HL-60 (cell line): ENCODE results near the gene ARR3.

Experiments used
- DNase-seq, 2 experiments: peaks; one replicate each; pipeline ENCODE4 v3.0.0-alpha.2; 2010 to 2020; ENCODE audit warnings: low read depth in 1 of 2, low spot score in 1 of 2
- H3K27ac ChIP-seq: fragments of 250-450 bp; sonication (Bioruptor Pico); replicated peaks from 2 replicates; pipeline ENCODE4 v1.5.1; 2020; ENCODE audit warnings: mild to moderate bottlenecking, moderate library complexity
- H3K27me3 ChIP-seq: fragments of 250-450 bp; sonication (Bioruptor Pico); 2 replicates; pipeline ENCODE4 v1.5.1; 2021; ENCODE audit warnings: mild to moderate bottlenecking, moderate library complexity; ENCODE audit not compliant: insufficient read depth, poor library complexity, severe bottlenecking
- H3K4me3 ChIP-seq: replicated peaks from 2 replicates; pipeline ENCODE4 v1.5.1; 2011; ENCODE audit warnings: mild to moderate bottlenecking, control low read depth, low read length; ENCODE audit not compliant: insufficient read depth
- GABPA ChIP-seq: IDR thresholded peaks from 2 replicates; pipeline ENCODE4 v1.6.1; 2012; ENCODE audit warnings: low read depth
- POLR2AphosphoS5 ChIP-seq: IDR thresholded peaks from 2 replicates; pipeline ENCODE4 v1.6.1; 2012; ENCODE audit warnings: low read depth
- REST ChIP-seq: IDR thresholded peaks from 2 replicates; pipeline ENCODE4 v1.6.1; 2012; ENCODE audit warnings: low read depth; ENCODE audit not compliant: insufficient replicate concordance
- SPI1 ChIP-seq: IDR thresholded peaks from 2 replicates; pipeline ENCODE4 v1.6.1; 2012; ENCODE audit warnings: low read depth, mild to moderate bottlenecking, borderline replicate concordance
- TF ChIP-seq, protein P1 (sequence below): IDR thresholded peaks from one replicate; pipeline ENCODE4 v1.5.1; 2011; ENCODE audit warnings: low read length, control low read depth, inconsistent platforms; ENCODE audit not compliant: insufficient read depth

ARR3 gene

GRCh38 chrX:70289793-70290770, 21.9 kb downstream of the ARR3 start, which contains the start of the genes KIF4A and PDZD11:
KIF4A (plus strand) TSS chrX:70290104; CDS start chrX:70290459, 355 bp downstream.
PDZD11 (minus strand) TSS chrX:70289927; CDS start chrX:70289341, 586 bp downstream.
- H3K27ac ChIP-seq: peak within 1 kb of the TSS; percentile 79
- TF ChIP-seq GABPA (peak; percentile 79), REST (no peak)
- TF ChIP-seq, protein P1, sequence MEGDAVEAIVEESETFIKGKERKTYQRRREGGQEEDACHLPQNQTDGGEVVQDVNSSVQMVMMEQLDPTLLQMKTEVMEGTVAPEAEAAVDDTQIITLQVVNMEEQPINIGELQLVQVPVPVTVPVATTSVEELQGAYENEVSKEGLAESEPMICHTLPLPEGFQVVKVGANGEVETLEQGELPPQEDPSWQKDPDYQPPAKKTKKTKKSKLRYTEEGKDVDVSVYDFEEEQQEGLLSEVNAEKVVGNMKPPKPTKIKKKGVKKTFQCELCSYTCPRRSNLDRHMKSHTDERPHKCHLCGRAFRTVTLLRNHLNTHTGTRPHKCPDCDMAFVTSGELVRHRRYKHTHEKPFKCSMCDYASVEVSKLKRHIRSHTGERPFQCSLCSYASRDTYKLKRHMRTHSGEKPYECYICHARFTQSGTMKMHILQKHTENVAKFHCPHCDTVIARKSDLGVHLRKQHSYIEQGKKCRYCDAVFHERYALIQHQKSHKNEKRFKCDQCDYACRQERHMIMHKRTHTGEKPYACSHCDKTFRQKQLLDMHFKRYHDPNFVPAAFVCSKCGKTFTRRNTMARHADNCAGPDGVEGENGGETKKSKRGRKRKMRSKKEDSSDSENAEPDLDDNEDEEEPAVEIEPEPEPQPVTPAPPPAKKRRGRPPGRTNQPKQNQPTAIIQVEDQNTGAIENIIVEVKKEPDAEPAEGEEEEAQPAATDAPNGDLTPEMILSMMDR: no peak
- no peaks in the 10 kb centered on the region for H3K27me3 ChIP-seq
- peak; percentile 51 to 85 for DNase-seq
- H3K4me3 ChIP-seq: peak within 1 kb of the TSS; percentile 70

- TF ChIP-seq SPI1 (no peak), GABPA (no peak), REST (no peak), POLR2AphosphoS5 (no peak)
- TF ChIP-seq, protein P1: no peak
- Histone ChIP-seq H3K4me3 (no peak overlapping the region), H3K27me3 (no peaks in the 10 kb centered on the region), H3K27ac (no peak overlapping the region)
- no peak for DNase-seq
Observed at GRCh38 chrX:70292788-70293187, 24.7 kb downstream of the ARR3 start.

DNA sequence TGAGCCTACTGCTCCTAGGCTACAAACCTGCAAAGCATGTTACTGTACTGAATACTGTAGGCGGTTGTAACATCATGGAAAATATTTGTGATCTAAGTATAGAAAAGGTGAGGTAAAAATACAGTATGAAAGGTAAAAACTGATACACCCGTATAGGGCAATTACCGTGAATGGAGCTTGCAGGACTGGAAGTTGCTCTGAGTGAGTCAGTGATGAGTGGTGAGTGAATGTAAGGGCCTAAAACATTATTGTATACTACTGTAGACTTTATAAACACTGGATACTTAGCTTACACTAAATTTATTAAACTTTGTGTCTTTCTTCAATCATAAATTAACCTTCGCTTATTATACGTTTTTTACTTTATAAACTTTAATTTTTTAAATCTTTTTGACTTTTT, 25.5 kb downstream of the ARR3 start:
- Histone ChIP-seq H3K27me3 (no peaks in the 10 kb centered on the region), H3K27ac (no peak overlapping the region), H3K4me3 (no peak overlapping the region)
- no peak for DNase-seq
- TF ChIP-seq, protein P1: no peak
- TF ChIP-seq REST (no peak), POLR2AphosphoS5 (no peak), GABPA (no peak), SPI1 (no peak)
